Endometrial microvascular endothelial cells (primary cell): Measurements from ENCODE around the gene RRH. TPM values are rescaled to one million over a fixed set of nuclear protein-coding genes. Genes with fewer than 3 reads are reported as not detected.
"Not testable (repeated sequence)": the region's sequence is repeated elsewhere in the genome, so short reads cannot be mapped to it uniquely, and the experiment has no call there.

Experiments
- in situ Hi-C: cut with HindIII; loops from 2 replicates; pipeline ENCODE4 v1.10.0; 2017; ENCODE audit warnings: low sequenced_read_pairs, low pct_unique_long_range_greater_than_20kb; ENCODE audit errors: inconsistent ontology term
- total RNA-seq: library from RNA; depleted of rRNA; stranded (reverse); fragments of >200 nt; gene quantifications from one replicate; pipeline ENCODE4 v1.2.3, GENCODE V29; 2015; ENCODE audit errors: inconsistent ontology term

The RRH gene
- total RNA-seq, 1 donor from 2014 or later, result not detected

DNA sequence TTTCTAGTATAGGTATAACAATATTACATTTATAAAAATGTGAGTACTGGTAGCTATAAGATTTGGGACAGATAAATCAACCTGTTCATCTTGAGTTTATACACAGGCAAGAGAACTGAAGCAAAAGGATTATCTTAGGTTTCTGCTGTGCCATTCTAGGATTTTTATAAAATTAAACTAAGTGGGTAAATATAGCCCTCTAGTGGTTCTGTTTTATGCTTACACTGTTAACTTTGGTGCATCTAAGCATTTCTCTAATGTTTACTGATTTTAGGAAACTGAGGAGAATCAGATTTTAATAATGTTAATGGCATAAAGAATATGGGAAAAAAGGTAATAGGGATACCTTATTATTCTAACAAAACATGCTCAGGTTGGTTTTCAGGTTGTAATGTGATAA is 1.1 kb upstream of the RRH start:
- in situ Hi-C loops, result no loop called here

GRCh38 chr4:109833756-109834155 is 6.0 kb downstream of the RRH start:
- in situ Hi-C loops, result no loop called here

DNA sequence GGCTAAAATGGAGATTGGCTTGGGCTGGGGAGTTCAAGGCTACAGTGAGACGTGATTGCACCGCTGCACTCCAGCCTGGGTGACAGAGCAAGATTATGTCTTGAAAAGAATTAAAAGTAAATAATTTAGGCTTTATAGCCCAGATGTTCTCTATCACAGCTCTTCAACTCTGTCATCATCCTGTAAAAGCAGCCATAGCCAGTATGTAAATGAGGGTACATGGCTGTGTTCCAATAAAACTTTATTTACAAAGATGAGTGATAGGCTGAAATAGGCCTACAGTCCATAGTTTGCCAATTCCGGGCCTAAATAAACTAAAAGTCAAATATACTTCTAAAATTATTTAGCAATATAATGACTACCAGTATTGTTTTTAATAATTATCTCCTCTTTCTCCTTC is 9.2 kb downstream of the RRH start:
- in situ Hi-C loops, result no loop called here

GRCh38 chr4:109846395-109847098 is 18.8 kb downstream of the RRH start:
- in situ Hi-C loops, result no loop called here

DNA sequence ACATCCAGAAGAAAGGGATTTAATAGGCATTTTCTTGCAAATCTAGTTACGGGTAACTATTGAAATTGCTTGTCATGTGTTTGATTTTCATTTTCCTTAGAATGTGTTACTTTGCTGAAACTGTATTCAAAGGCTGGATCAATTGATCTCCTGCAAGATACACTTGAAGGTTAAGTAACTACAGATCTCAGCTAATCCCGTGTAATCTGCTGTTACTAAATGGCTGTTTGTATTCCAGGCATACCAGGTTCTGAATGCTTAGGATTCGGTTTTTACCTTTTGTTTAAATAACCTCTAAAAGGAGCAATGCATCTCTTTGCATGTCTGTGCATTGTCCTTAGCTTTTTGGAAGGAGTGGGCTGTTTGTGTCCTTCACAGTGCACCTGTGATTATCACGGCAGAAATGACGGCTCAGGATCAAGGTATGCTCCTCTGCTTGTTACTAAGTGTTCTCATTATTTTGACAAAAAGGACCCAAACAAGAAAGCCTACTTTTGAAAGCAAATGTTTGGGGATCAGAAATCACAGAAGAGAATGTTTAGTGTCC is 20.2 kb downstream of the RRH start, which contains the start of gene LRIT3:
LRIT3 (plus strand) TSS at position 212 of the 547 bp plus-strand sequence; CDS start at position 307, 95 bp downstream.
- in situ Hi-C loops, result no loop called here

- in situ Hi-C loops, result no loop called here
Observed at GRCh38 chr4:109848501-109848900, 20.7 kb downstream of the RRH start.

DNA sequence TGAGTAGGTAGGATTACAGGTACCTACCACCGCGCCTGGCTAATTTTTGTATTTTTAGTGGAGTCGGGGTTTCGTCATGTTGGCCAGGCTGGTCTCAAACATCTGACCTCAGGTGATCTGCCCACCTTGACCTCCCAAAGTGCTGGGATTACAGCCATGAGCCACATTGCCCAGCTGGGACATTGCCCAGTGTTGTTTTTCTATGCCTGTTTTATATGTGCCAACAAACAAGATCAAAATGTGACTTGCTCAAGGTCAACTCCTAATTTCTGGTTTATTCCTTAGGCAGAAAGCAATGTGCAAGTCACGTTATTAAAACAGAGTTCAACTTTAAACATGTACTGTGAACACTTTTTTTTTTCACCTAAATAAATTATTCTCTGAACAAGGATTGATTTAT is 22.8 kb downstream of the RRH start:
- in situ Hi-C loops, result no loop called here

DNA sequence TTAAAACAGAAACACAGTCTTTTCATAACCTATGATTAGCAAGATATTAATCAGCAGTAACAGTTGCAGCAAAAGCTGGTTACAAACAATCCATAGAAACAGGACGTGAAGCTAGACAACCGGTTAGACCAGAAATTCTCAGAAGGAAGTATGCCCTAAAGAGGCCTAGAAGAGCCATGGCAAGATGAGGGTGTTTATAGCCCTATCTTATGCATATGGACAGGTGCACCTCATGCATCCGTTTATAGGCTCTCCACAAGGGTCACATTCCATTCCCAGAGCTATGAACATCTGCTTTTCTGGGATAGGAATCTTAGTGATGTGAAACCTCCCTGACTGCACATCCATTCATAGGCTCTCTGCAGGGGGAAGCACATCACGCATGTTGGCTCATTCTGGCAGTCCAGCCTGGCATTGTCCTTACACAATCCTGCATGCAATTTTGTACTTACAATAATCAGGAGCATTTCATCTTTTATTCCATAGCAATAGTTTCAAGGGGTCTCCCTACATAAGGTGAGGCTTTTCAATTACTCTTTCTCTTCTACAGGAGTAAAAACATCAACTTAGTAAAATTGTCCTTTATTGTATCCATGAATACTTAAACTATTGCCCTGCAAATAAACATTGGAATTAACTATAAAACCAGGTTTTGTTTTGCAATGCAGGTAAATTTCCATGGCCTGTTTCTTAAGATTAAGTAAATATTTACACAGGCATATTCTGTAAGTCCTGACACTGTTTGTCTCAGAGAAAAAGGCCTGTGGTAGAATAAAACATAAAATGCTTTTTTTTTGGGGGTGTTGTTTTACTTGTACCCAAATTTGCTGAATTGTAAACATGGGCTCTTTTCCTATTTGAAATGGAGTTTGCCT is 31.9 kb downstream of the RRH start:
- in situ Hi-C loops, result not testable (repeated sequence)

DNA sequence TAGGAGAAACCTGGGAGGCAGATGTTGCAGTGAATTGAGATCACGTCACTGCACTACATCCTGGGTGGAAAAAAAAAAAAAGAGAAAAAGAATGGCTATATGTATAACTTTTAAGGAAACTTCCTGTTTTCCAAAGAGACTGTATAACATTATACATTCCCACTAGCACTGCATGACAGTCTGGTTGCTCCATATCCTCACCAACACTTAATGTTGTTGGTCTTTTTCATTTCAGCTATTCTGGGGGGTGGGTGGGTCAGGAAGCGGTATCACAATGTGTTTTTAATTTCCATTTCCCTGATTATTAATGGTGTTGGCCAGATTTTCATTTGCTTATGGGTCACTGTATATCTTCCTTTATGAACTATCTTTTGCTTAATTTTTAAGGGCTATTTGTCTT is 33.5 kb downstream of the RRH start:
- in situ Hi-C loops, result no loop called here

DNA sequence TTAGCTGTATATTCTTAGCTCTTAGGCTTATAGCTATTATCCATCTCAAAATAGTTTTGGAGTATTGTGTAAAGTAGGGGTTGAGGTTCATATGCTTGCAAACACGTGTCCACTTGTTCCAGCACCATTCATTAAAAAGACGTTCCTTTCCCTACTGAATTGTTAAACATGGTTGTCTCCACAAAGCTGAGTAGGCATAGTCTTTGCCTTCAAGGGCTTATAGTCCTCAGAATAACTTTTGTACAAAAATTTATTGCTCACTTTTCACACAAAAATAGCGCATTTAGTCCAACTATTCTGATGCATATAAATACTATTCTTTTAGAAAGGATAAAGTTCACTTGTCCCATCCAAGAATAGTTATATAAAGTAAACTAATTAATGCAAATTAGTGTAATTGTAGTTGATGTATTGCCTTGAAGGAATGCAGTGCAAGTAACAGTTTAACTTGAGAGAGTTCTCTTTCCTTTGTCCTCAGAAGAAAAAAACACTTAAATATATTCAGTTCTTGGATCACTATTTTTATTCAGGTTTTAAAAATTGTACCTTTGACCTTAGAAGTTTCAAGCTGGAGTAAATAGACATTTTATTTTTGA is 34.2 kb downstream of the RRH start:
- in situ Hi-C loops, result no loop called here

DNA sequence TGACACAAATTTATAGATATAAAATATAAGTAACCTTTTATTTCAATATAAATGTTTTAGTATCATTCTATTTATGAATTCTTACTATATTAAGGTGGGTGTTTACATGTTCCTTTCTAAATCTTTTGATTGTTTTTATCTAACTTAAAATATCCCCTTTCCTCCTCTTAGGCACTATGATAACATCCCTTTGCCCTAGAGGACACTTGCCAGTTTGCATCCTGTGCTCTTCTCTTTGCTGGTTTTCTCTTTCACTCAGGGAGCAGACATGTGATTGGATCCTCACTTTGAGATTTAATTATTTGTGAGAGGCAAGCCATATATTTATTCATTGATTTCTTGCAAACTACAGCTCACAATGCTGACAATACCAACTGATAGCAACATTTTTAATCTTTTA is 36.4 kb downstream of the RRH start:
- in situ Hi-C loops, result no loop called here

DNA sequence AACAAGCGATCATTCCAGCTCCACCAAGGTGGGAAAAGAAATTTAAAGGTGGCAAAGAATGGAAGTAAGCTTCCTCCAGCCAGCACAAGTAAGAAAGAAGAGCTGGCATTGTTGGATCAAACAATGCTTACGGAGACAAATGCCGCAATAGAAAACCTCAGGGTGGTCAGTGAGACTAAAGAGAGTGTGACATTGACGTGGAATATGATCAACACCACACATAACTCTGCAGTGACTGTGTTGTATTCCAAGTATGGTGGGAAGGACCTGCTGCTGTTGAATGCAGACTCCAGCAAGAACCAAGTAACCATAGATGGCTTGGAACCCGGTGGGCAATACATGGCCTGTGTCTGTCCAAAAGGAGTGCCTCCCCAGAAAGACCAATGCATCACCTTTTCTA is 42.3 kb downstream of the RRH start:
- in situ Hi-C loops, result no loop called here

DNA sequence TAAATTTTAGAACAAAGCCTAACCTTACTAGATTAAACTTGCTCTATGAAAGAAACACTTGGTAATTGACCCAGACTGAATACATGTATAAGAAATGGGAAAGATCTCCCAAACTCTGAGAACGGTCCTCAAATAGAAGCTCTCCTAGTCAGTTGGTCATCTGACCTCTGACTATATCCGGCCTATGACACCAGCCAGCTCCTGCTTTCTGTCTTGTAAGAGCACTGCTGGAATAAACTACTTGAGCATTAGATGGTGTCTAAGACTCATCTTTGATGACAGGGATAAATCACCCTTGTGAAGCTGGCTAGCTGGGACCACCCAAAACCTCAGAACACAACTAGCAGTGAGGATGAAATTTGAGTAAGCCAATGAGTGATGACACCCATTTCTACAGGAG is 44.3 kb downstream of the RRH start:
- in situ Hi-C loops, result no loop called here

DNA sequence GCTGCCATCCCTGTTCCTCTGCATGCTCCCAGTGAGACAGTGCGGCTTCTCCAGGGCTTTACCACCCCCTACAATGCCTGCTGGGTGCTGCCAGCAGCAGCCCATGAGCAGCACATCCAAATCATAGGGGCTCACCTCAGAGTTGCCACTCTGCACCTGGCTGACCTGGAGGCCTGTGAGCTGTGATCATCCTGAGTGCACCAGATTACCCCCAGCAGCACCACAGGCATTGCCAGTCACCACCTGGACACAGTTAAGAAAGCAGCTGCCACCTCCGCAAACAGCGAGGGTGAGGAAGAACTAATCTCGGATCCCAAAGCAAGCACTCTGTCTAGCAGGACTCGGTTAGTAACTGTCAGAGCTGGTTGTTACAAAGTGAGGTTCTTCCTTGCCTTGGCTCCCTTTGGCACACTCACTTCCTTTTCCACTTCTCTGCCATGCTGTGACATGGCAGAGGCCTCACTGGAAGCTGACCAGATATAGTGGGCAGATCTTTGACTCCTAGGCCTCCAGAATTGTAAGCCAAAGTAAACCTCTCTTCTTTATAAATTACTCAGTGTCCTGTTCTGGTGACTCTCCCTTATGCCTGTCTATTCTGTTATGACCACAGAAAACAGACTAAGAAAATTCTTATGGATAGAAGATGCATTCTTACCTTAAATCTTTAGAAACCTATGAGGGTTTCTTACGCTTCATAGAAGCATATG is 45.3 kb downstream of the RRH start:
- in situ Hi-C loops, result no loop called here

- in situ Hi-C loops, result no loop called here
Observed at GRCh38 chr4:109873791-109874514, 46.2 kb downstream of the RRH start.

GRCh38 chr4:109875106-109875505 is 47.3 kb downstream of the RRH start:
- in situ Hi-C loops, result no loop called here

- in situ Hi-C loops, result not testable (repeated sequence)
Observed at GRCh38 chr4:109875553-109875952, 47.8 kb downstream of the RRH start.

DNA sequence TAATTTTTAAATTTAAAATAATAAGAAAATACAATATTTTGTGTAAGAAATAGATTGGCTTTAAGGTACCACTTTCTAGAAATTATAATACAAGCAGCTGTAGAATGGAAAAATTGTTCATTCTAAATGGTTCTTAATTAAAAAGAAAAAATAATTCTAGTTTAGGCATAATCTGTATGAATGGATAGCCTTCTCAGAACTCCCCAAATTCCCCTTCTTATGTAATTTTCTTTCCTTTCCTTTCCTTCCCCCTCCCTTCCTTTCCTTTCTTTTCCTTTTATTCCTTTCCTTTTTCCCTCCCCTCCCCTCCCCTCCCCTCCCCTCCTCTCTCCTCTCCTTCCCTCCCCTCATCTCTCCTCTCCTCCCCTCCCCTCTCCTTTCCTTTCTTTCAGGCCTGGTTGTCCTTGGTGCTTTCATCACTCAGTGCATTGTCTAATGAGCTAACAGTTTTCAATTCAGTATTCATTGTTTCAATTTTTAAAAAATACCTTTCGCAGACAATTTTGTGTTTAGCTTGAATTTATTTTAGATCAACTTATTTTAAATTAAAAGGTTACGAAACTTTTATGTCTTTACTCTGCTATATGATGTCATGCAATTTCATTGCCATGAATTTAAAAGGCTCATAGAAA is 49.0 kb downstream of the RRH start:
- in situ Hi-C loops, result no loop called here
